ENCODE results near the gene OBP2B. TPM values are rescaled to one million over a fixed set of nuclear protein-coding genes. Genes with fewer than 3 reads are reported as not detected.
A peak's percentile ranks its signal among the peaks of the same experiment; 100 is the strongest.
"Not testable (repeated sequence)": the region's sequence is repeated elsewhere in the genome, so short reads cannot be mapped to it uniquely, and the experiment has no call there.

OBP2B gene
- total RNA-seq, 1 experiment from 2014 or later = not detected

DNA sequence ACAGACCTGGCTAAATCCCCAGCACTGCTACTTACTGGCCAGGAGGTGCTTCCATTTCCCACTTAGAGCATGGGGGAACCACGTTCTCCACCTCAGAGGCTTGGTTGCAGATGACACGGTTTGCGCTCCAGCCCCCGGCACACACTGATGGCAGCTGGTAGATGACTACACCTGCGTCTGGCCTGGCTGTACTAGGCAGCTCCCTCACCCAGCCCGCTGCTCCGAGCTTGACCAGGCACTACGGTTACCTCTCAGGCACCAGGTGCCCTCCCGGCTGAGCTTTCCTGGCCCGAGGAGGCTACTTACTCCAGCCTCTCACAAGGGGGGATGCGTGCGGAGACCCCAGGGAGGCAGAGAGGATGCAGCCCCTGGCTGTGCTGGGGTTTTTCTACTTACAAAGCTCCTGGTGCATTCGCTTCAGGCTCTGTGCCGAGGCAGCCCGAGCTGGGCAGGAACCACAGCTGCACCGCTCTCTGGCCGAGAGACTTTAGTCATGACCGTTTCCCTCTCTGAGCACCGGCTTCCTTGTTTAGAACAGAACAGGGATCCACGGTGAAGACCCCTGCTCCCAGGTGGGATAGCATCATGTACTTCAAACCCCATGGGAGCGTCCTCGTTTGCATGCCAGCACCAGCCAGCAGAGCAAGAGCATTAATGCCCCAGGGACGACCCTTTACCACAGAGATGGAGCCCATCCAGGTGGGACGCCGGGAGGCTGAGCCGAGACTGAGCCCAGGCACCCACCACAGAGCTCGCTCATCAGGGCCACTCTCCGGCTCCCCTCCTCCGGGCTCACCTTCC is 37.7 kb downstream of the OBP2B start:
- H3K27me3 ChIP-seq (ENCODE audit: insufficient read depth, low read depth) = peaks cover 45% of the 10 kb centered on the region
- no peaks in the 10 kb centered on the region for H3F3A ChIP-seq (ENCODE audit: insufficient read depth, low read depth)
- H3K4me1 ChIP-seq (replicated peaks; ENCODE audit: insufficient read depth) = no peaks in the 10 kb centered on the region
- no peak overlapping the region for H3K4me3 ChIP-seq
- no peaks in the 10 kb centered on the region for H3K9me3 ChIP-seq (ENCODE audit: insufficient read depth, low read depth)
- H3K36me3 ChIP-seq (ENCODE audit: low read depth) = no peaks in the 10 kb centered on the region
- no peaks in the 10 kb centered on the region for H3K9me2 ChIP-seq (ENCODE audit: insufficient read depth)
- TF ChIP-seq EZH2 (IDR thresholded peaks at IDR 0.05; ENCODE audit: low read depth) (no peak), CTCF (conservative IDR thresholded peaks at IDR 0.05) (no peak)
- H4K20me1 ChIP-seq (ENCODE audit: insufficient read depth) = no peaks in the 10 kb centered on the region
- H2AFZ ChIP-seq = no peak overlapping the region
- ChIA-PET POLR2A (ENCODE audit: unreplicated experiment) (interaction anchor here (0.7 kb wide), 1 partner anchor 141 kb away, joined by 3 read pairs; the partner anchor contains the start of gene GTF3C5), CTCF (interaction anchor here (0.6 kb wide), 2 partner anchors 8 to 11 kb away, joined by 4 to 6 read pairs; no protein-coding TSS in a partner anchor)
- no peak overlapping the region for H3K4me2 ChIP-seq
- intact Hi-C loops (cut with micrococcal nuclease; ENCODE audit: unreplicated experiment) = no loop called here
- H3K79me2 ChIP-seq (ENCODE audit: low read depth) = no peaks in the 10 kb centered on the region
- BruUV-seq (replicated peaks) = no TSS peak
- no peak overlapping the region for H3K27ac ChIP-seq
- DNase-seq = no peak

- Histone ChIP-seq H3K4me2 (no peak overlapping the region), H3K79me2 (ENCODE audit: low read depth) (no peaks in the 10 kb centered on the region), H3K36me3 (ENCODE audit: low read depth) (no peaks in the 10 kb centered on the region), H2AFZ (no peak overlapping the region), H3K4me3 (no peak overlapping the region), H3K4me1 (replicated peaks; ENCODE audit: insufficient read depth) (no peaks in the 10 kb centered on the region), H3K9me3 (ENCODE audit: insufficient read depth, low read depth) (no peaks in the 10 kb centered on the region), H3F3A (ENCODE audit: insufficient read depth, low read depth) (peaks cover 4% of the 10 kb centered on the region; the same call in 1 of the 2 replicates), H3K9me2 (ENCODE audit: insufficient read depth) (no peaks in the 10 kb centered on the region), H3K27me3 (ENCODE audit: insufficient read depth, low read depth) (peaks cover 39% of the 10 kb centered on the region), H4K20me1 (ENCODE audit: insufficient read depth) (no peaks in the 10 kb centered on the region), H3K27ac (no peak overlapping the region)
- intact Hi-C loops (cut with micrococcal nuclease; ENCODE audit: unreplicated experiment) = no loop called here
- ChIA-PET POLR2A (ENCODE audit: unreplicated experiment) (interaction anchor here (0.7 kb wide), 1 partner anchor 140 kb away, joined by 3 read pairs; the partner anchor contains the start of gene GTF3C5), CTCF (interaction anchor here (0.6 kb wide), 2 partner anchors 9 to 11 kb away, joined by 4 to 6 read pairs; no protein-coding TSS in a partner anchor)
- BruUV-seq (replicated peaks) = no TSS peak
- no peak for TF ChIP-seq CTCF (conservative IDR thresholded peaks at IDR 0.05)
- DNase-seq = no peak
Observed at GRCh38 chr9:133170716-133171115, 38.3 kb downstream of the OBP2B start.

DNA sequence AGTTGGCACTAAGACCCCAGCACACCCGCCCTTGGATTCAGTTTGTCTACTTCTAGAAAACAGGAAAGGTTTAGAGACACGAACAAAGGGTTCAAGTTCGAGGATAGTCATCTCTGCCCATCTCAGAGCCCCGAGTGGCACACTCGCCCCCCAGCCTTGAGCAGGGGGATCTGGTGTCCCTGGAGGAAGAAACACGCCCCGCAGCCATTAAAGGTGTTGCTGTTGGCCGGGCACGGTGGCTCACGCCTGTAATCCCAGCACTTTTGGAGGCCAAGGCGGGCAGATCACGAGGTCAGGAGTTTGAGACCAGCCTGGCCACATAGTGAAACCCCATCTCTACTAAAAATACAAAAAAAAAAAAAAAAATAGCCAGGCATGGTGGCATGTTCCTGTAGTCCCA is 39.4 kb downstream of the OBP2B start:
- H3K4me2 ChIP-seq; H2AFZ ChIP-seq; H3K79me2 ChIP-seq (ENCODE audit: low read depth); H3K27ac ChIP-seq; H3K36me3 ChIP-seq (ENCODE audit: low read depth); BruUV-seq (replicated peaks); H3K4me3 ChIP-seq; H3K9me3 ChIP-seq (ENCODE audit: insufficient read depth, low read depth); H4K20me1 ChIP-seq (ENCODE audit: insufficient read depth); H3F3A ChIP-seq (ENCODE audit: insufficient read depth, low read depth); POLR2A ChIA-PET (ENCODE audit: unreplicated experiment); H3K9me2 ChIP-seq (ENCODE audit: insufficient read depth); H3K4me1 ChIP-seq (replicated peaks; ENCODE audit: insufficient read depth); CTCF ChIA-PET; intact Hi-C loops (cut with micrococcal nuclease; ENCODE audit: unreplicated experiment): not testable (repeated sequence)
- peaks cover 29% of the 10 kb centered on the region for H3K27me3 ChIP-seq (ENCODE audit: insufficient read depth, low read depth)
- peak in 1 of 2 experiments; percentile 24 for DNase-seq

Data from PC-9 (cell line).